ENCODE results near the gene ADAMTS20.

Gene ADAMTS20

DNA sequence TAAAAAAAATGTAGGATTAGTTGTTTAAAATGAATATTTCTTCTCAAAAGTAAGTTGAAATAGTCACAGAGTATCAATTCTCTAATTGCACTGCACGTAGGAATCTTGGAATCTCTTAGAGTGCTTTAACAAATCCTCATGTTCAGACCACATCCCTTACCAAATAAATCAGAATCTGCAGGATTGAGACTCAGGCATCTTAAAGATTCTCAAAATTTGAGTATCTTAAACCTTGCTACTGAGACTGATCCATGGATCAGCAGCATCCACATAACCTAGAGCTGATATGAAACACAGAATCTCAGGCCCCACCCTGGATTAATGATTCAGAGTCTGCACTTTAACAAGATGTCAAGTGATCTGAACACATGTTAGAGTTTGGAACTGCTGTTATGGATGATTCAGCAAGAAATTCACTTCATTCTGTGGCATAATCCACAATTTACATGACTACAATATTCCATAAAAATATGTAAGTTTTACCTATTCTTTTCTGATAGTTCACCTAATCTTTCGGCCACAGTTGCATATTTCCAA, 58.7 kb downstream of the ADAMTS20 start:
- H3K4me3 ChIP-seq (ENCODE audit: low read length), result no peak overlapping the region
- DNase-seq (ENCODE audit: low read depth), result no peak
- TF ChIP-seq, protein P1, sequence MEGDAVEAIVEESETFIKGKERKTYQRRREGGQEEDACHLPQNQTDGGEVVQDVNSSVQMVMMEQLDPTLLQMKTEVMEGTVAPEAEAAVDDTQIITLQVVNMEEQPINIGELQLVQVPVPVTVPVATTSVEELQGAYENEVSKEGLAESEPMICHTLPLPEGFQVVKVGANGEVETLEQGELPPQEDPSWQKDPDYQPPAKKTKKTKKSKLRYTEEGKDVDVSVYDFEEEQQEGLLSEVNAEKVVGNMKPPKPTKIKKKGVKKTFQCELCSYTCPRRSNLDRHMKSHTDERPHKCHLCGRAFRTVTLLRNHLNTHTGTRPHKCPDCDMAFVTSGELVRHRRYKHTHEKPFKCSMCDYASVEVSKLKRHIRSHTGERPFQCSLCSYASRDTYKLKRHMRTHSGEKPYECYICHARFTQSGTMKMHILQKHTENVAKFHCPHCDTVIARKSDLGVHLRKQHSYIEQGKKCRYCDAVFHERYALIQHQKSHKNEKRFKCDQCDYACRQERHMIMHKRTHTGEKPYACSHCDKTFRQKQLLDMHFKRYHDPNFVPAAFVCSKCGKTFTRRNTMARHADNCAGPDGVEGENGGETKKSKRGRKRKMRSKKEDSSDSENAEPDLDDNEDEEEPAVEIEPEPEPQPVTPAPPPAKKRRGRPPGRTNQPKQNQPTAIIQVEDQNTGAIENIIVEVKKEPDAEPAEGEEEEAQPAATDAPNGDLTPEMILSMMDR (conservative IDR thresholded peaks at IDR 0.05; ENCODE audit: low read depth, low read length), result no peak

DNA sequence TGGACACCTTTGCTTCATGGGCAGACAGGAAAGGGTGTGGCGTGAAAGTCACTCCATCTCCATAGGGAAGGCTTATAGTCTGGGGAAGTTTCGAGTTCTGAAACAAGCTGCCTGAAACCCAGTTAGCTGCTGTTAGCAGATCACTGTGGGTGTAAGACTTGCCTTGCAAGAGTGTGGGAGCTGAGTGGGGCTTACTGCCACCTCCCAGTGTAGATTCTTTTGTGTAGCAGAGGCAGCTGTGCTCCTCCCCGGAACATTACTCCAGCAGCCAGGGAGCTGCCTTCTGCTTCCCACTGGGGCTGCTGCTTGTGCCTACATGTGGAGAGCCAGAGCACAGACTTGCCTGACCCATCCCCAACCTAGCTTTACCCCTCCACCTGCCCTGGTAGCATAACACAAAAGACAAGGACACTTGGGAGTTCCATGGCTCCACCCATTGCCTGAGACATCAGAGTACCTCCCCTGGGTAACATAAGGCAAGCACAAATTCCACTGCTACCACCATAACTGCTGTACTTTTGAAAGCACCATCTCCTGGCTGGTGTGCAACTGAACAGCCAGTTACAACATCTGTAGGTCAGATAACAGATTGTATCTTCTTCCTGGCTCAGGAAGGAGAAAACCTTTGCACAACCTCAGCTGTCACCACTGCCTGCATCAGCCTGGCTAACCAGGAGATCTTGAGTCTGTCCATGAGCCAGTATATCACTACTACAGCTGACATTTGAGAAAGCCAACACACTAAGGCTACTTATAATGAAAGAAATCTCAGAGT, 69.5 kb downstream of the ADAMTS20 start:
- H3K4me3 ChIP-seq (ENCODE audit: low read length), result no peak overlapping the region
- no peak for DNase-seq (ENCODE audit: low read depth)
- TF ChIP-seq, protein P1 (conservative IDR thresholded peaks at IDR 0.05; ENCODE audit: low read depth, low read length), result no peak

DNA sequence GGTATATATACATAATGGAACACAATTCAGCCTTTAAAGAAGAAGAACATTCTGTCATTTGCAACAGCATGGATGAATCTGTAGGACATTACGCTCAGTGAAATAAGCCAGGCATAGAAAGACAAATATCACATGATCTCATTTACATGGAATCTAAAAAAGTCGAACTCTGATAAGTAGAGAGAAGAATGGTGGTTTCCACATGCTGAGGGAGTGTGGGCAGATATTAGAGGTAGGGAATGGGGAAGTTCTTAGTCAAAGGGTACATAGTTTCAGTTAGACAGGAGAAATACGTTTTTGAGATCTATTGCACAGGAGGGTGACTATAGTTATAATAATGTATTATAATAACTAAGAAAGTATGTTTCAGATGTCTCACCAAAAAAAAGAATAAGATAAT, 71.4 kb downstream of the ADAMTS20 start:
- DNase-seq (ENCODE audit: low read depth), result no peak
- no peak overlapping the region for H3K4me3 ChIP-seq (ENCODE audit: low read length)
- TF ChIP-seq, protein P1 (conservative IDR thresholded peaks at IDR 0.05; ENCODE audit: low read depth, low read length), result no peak

DNA sequence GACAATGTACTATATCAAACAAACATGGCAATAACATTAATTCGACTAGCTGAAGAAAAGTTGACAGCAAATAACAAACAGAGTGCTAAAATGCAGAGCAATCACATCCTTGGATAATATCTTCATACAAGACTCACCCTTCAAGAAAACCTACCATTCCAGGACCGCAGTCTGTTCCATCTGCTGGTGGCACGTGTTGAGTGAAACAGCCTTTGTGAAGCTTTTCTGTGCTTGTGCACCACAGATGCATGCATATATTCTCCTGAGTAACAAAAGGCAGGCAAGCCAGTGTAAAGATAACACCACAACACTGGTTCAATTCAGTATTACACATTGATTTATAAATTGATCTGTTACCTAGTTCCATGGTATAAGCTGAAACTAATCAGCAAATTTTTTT, 89.3 kb downstream of the ADAMTS20 start:
- TF ChIP-seq, protein P1 (conservative IDR thresholded peaks at IDR 0.05; ENCODE audit: low read depth, low read length), result no peak
- no peak overlapping the region for H3K4me3 ChIP-seq (ENCODE audit: low read length)
- DNase-seq (ENCODE audit: low read depth), result no peak

DNA sequence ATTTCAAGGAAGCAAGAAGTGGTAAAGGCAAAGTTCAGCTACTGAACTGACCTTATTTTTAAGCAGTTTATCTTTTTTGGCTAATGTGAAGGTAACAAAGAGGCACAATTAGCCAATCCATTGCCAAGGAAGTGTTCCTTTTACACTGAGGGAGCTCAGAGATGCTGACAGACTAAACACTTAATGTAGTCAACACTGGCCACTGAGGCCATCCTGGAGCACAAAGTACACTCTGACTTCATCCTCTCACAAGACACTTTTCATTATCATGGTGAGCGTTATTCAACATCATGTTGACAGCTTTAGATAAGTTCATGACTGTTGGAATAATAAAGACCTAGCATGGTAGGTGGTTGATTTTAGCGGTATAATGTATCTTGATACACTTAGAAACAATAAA, 89.9 kb downstream of the ADAMTS20 start:
- no peak overlapping the region for H3K4me3 ChIP-seq (ENCODE audit: low read length)
- TF ChIP-seq, protein P1 (conservative IDR thresholded peaks at IDR 0.05; ENCODE audit: low read depth, low read length), result no peak
- no peak for DNase-seq (ENCODE audit: low read depth)

DNA sequence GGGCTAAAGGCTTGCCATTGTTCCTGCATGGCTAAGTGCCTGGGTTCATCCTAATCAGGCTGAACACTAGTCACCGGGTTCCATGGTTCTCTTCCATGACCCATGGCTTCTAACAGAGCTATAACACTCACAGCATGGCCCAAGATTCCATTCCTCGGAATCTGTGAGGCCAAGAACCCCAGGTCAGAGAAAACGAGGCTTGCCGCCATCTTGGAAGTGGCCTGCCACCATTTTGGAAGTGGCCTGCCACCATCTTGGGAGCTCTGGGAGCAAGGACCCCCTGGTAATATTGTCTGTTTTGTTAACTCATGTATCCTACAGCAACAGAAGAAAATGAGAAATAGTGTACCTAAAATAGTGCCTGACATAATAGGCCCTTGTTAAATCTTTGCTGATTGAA, 92.7 kb downstream of the ADAMTS20 start:
- DNase-seq (ENCODE audit: low read depth), result no peak
- TF ChIP-seq, protein P1 (conservative IDR thresholded peaks at IDR 0.05; ENCODE audit: low read depth, low read length), result no peak

DNA sequence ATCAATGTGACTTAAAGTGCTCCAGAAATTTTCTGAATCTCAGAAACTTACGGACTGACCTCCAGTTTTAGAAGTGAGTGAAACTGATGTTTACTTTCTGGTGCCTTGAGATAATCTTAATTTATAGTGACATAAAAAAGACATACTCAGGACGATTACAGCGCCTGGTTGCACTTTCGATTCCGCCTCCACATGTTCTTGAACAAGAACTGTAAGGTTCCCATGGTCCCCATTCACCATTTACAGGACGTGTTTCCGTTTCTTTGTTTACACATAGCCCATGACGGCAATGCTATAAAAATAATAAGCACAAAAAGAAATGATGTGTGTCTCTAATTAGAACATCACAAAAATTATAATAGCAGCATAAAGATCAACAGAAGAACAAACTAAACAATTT, 98.2 kb downstream of the ADAMTS20 start:
- no peak for DNase-seq (ENCODE audit: low read depth)
- H3K4me3 ChIP-seq (ENCODE audit: low read length), result no peak overlapping the region
- TF ChIP-seq, protein P1 (conservative IDR thresholded peaks at IDR 0.05; ENCODE audit: low read depth, low read length), result no peak

More for the DNA sequence above, 92.7 kb downstream of the ADAMTS20 start:
- H3K4me3 ChIP-seq (ENCODE audit: low read length), result no peak overlapping the region

All from retinal pigment epithelial cell (primary cell).